GM21717 (cell line): ENCODE results near the gene RBFOX2.
"Not testable (repeated sequence)": the region's sequence is repeated elsewhere in the genome, so short reads cannot be mapped to it uniquely, and the experiment has no call there.

ENCODE experiments used
- ATAC-seq: cut with Tn5 transposase; IDR thresholded peaks from one replicate; pipeline ENCODE4 v1.9.1; 2021; ENCODE audit warnings: mild to moderate bottlenecking, moderate library complexity; ENCODE audit not compliant: unreplicated experiment

Gene RBFOX2

GRCh38 chr22:36044517-36044916 is 15.9 kb upstream of the RBFOX2 start:
- ATAC-seq = not testable (repeated sequence)

GRCh38 chr22:36042240-36042639 is 13.6 kb upstream of the RBFOX2 start:
- ATAC-seq = no peak

- no peak for ATAC-seq
These were observed 10.5 kb upstream of the RBFOX2 start for GRCh38 chr22:36039125-36039524.

- ATAC-seq = no peak
These were observed 8.6 kb upstream of the RBFOX2 start for GRCh38 chr22:36037102-36037758.

GRCh38 chr22:36036167-36036624 is 7.6 kb upstream of the RBFOX2 start:
- no peak for ATAC-seq

GRCh38 chr22:36032611-36033010 is 4.0 kb upstream of the RBFOX2 start:
- no peak for ATAC-seq

GRCh38 chr22:36029406-36029755 is 757 bp upstream of the RBFOX2 start:
- no peak for ATAC-seq

GRCh38 chr22:36027935-36028645 is 534 bp downstream of the RBFOX2 start:
- ATAC-seq = no peak

GRCh38 chr22:36027579-36027934 is 1.1 kb downstream of the RBFOX2 start:
- no peak for ATAC-seq

- no peak for ATAC-seq
These were observed 1.9 kb downstream of the RBFOX2 start for GRCh38 chr22:36026741-36027140.

GRCh38 chr22:36022697-36023096 is 5.9 kb downstream of the RBFOX2 start:
- no peak for ATAC-seq

GRCh38 chr22:36022162-36022561 is 6.5 kb downstream of the RBFOX2 start:
- ATAC-seq = no peak

- no peak for ATAC-seq
These were observed 6.9 kb downstream of the RBFOX2 start for GRCh38 chr22:36021606-36022153.

- ATAC-seq = not testable (repeated sequence)
These were observed 7.8 kb downstream of the RBFOX2 start for GRCh38 chr22:36020865-36021264.

- no peak for ATAC-seq
These were observed 11.0 kb downstream of the RBFOX2 start for GRCh38 chr22:36017651-36018091.

- ATAC-seq = no peak
These were observed 11.9 kb downstream of the RBFOX2 start for GRCh38 chr22:36016684-36017083.

GRCh38 chr22:36015811-36016529 is 12.7 kb downstream of the RBFOX2 start:
- ATAC-seq = no peak

- ATAC-seq = no peak
These were observed 13.3 kb downstream of the RBFOX2 start for GRCh38 chr22:36015155-36015810.

- no peak for ATAC-seq
These were observed 14.0 kb downstream of the RBFOX2 start for GRCh38 chr22:36014546-36015074.

- ATAC-seq = no peak
These were observed 16.3 kb downstream of the RBFOX2 start for GRCh38 chr22:36012332-36012731.

GRCh38 chr22:36010882-36011281 is 17.7 kb downstream of the RBFOX2 start:
- ATAC-seq = no peak
